Measurements from ENCODE around the gene KNDC1. TPM values are rescaled to one million over a fixed set of nuclear protein-coding genes. Genes with fewer than 3 reads are reported as not detected.
"Not testable (repeated sequence)": the region's sequence is repeated elsewhere in the genome, so short reads cannot be mapped to it uniquely, and the experiment has no call there.

KNDC1 gene
- total RNA-seq, 2 experiments from 2014 or later = 0.32 TPM; not detected in 1

GRCh38 chr10:133226251-133226808 lies 66.3 kb downstream of the KNDC1 start:
- peak overlapping the region; percentile 79 for H3K27ac Mint-ChIP-seq
- ATAC-seq = peak; percentile 55

GRCh38 chr10:133227256-133227655 lies 67.2 kb downstream of the KNDC1 start:
- H3K36me3 Mint-ChIP-seq = no peaks in the 10 kb centered on the region

More at GRCh38 chr10:133226251-133226808, 66.3 kb downstream of the KNDC1 start:
- peaks cover 26% of the 10 kb centered on the region for H3K4me1 Mint-ChIP-seq
- peak; percentile 60 for DNase-seq
- no peaks in the 10 kb centered on the region for H3K9me3 Mint-ChIP-seq (ENCODE audit: low read depth)
- H3K4me3 Mint-ChIP-seq = peak overlapping the region; percentile 58
- CTCF ChIA-PET = interaction anchor here (0.6 to 3.0 kb wide), 5 partner anchors 31 to 89 kb away, joined by 3 to 17 read pairs (median 6); no protein-coding TSS in a partner anchor
- H3K36me3 Mint-ChIP-seq = no peaks in the 10 kb centered on the region
- peaks cover 32% of the 10 kb centered on the region for H3K27me3 Mint-ChIP-seq

GRCh38 chr10:133229265-133230043 lies 69.4 kb downstream of the KNDC1 start:
- ATAC-seq (no peak), DNase-seq (no peak)
- CTCF ChIA-PET = no interaction called here
- H3K27ac Mint-ChIP-seq = no peak overlapping the region
- no peaks in the 10 kb centered on the region for H3K9me3 Mint-ChIP-seq (ENCODE audit: low read depth)
- peaks cover 55% of the 10 kb centered on the region for H3K27me3 Mint-ChIP-seq
- no peaks in the 10 kb centered on the region for H3K36me3 Mint-ChIP-seq
- H3K4me3 Mint-ChIP-seq = peak overlapping the region; percentile 28
- peaks cover 26% of the 10 kb centered on the region for H3K4me1 Mint-ChIP-seq

More at GRCh38 chr10:133227256-133227655, 67.2 kb downstream of the KNDC1 start:
- Mint-ChIP-seq H3K4me3 (no peak overlapping the region), H3K27me3 (peaks cover 40% of the 10 kb centered on the region), H3K4me1 (peaks cover 26% of the 10 kb centered on the region), H3K27ac (no peak overlapping the region), H3K9me3 (ENCODE audit: low read depth) (no peaks in the 10 kb centered on the region)
- CTCF ChIA-PET = interaction anchor here (2.0 to 3.0 kb wide), 2 partner anchors 48 to 84 kb away, joined by 6 to 17 read pairs; no protein-coding TSS in a partner anchor
- no peak for DNase-seq
- no peak for ATAC-seq

GRCh38 chr10:133230044-133230361 lies 70.0 kb downstream of the KNDC1 start, which contains the start of gene UTF1:
TSS of gene UTF1 (plus strand) at chr10:133230217. CDS start at chr10:133230289, 72 bp downstream.
- CTCF ChIA-PET = no interaction called here
- Mint-ChIP-seq H3K4me1 (peaks cover 26% of the 10 kb centered on the region), H3K9me3 (ENCODE audit: low read depth) (no peaks in the 10 kb centered on the region), H3K27ac (no peak within 1 kb of the TSS), H3K27me3 (peaks cover 58% of the 10 kb centered on the region), H3K36me3 (no peaks in the 10 kb centered on the region), H3K4me3 (peak within 1 kb of the TSS; percentile 28)
- ATAC-seq (no peak), DNase-seq (no peak)

GRCh38 chr10:133230387-133231195 lies 70.6 kb downstream of the KNDC1 start:
- DNase-seq (no peak), ATAC-seq (no peak)
- Mint-ChIP-seq H3K4me3 (no peak overlapping the region), H3K27ac (no peak overlapping the region), H3K9me3 (ENCODE audit: low read depth) (no peaks in the 10 kb centered on the region), H3K36me3 (no peaks in the 10 kb centered on the region), H3K27me3 (peaks cover 60% of the 10 kb centered on the region), H3K4me1 (peaks cover 21% of the 10 kb centered on the region)
- CTCF ChIA-PET = no interaction called here

GRCh38 chr10:133231244-133231945 lies 71.4 kb downstream of the KNDC1 start:
- Mint-ChIP-seq H3K4me1 (peaks cover 16% of the 10 kb centered on the region), H3K9me3 (ENCODE audit: low read depth) (no peaks in the 10 kb centered on the region), H3K4me3 (no peak overlapping the region), H3K27me3 (peaks cover 60% of the 10 kb centered on the region), H3K27ac (no peak overlapping the region), H3K36me3 (no peaks in the 10 kb centered on the region)
- CTCF ChIA-PET = no interaction called here
- DNase-seq (no peak), ATAC-seq (no peak)

GRCh38 chr10:133231946-133232574 lies 72.0 kb downstream of the KNDC1 start:
- Mint-ChIP-seq H3K36me3 (no peaks in the 10 kb centered on the region), H3K9me3 (ENCODE audit: low read depth) (no peaks in the 10 kb centered on the region), H3K27me3 (peaks cover 53% of the 10 kb centered on the region), H3K4me3 (no peak overlapping the region), H3K4me1 (peaks cover 10% of the 10 kb centered on the region), H3K27ac (no peak overlapping the region)
- DNase-seq = no peak
- CTCF ChIA-PET = no interaction called here
- no peak for ATAC-seq

- H3K9me3 Mint-ChIP-seq (ENCODE audit: low read depth); H3K36me3 Mint-ChIP-seq; CTCF ChIA-PET; H3K4me1 Mint-ChIP-seq; H3K27ac Mint-ChIP-seq; DNase-seq; H3K4me3 Mint-ChIP-seq: not testable (repeated sequence)
- ATAC-seq = peak; percentile 8
- peaks cover 54% of the 10 kb centered on the region for H3K27me3 Mint-ChIP-seq
Measured at GRCh38 chr10:133234796-133235195, 74.8 kb downstream of the KNDC1 start.

GRCh38 chr10:133235265-133235855 lies 75.3 kb downstream of the KNDC1 start:
- peaks cover 54% of the 10 kb centered on the region for H3K27me3 Mint-ChIP-seq
- H3K4me3 Mint-ChIP-seq = no peak overlapping the region
- H3K27ac Mint-ChIP-seq = no peak overlapping the region
- peak; percentile 21 for ATAC-seq
- DNase-seq = no peak
- CTCF ChIA-PET = no interaction called here
- H3K9me3 Mint-ChIP-seq (ENCODE audit: low read depth) = no peaks in the 10 kb centered on the region
- no peaks in the 10 kb centered on the region for H3K36me3 Mint-ChIP-seq
- peaks cover 5% of the 10 kb centered on the region for H3K4me1 Mint-ChIP-seq

- Mint-ChIP-seq H3K27me3 (peaks cover 58% of the 10 kb centered on the region), H3K27ac (no peak overlapping the region)
Measured at GRCh38 chr10:133235932-133236331, 75.9 kb downstream of the KNDC1 start.

GRCh38 chr10:133236401-133237240 lies 76.6 kb downstream of the KNDC1 start:
- Mint-ChIP-seq H3K4me1 (peaks cover 15% of the 10 kb centered on the region), H3K27me3 (peaks cover 60% of the 10 kb centered on the region), H3K4me3 (no peak overlapping the region), H3K36me3 (no peaks in the 10 kb centered on the region), H3K27ac (no peak overlapping the region), H3K9me3 (ENCODE audit: low read depth) (no peaks in the 10 kb centered on the region)
- CTCF ChIA-PET = no interaction called here
- ATAC-seq (no peak), DNase-seq (no peak)

More at GRCh38 chr10:133235932-133236331, 75.9 kb downstream of the KNDC1 start:
- no peaks in the 10 kb centered on the region for H3K36me3 Mint-ChIP-seq
- peaks cover 8% of the 10 kb centered on the region for H3K4me1 Mint-ChIP-seq
- CTCF ChIA-PET = no interaction called here
- no peak for DNase-seq
- H3K9me3 Mint-ChIP-seq (ENCODE audit: low read depth) = no peaks in the 10 kb centered on the region
- no peak overlapping the region for H3K4me3 Mint-ChIP-seq
- ATAC-seq = no peak

- no peak for DNase-seq
- Mint-ChIP-seq H3K4me3 (no peak overlapping the region), H3K27ac (no peak overlapping the region), H3K9me3 (ENCODE audit: low read depth) (no peaks in the 10 kb centered on the region), H3K27me3 (peaks cover 57% of the 10 kb centered on the region), H3K36me3 (no peaks in the 10 kb centered on the region), H3K4me1 (peaks cover 20% of the 10 kb centered on the region)
- ATAC-seq = no peak
- CTCF ChIA-PET = interaction anchor here (1.4 kb wide), 1 partner anchor 20 kb away, joined by 3 read pairs; no protein-coding TSS in a partner anchor
Measured at GRCh38 chr10:133237241-133237587, 77.2 kb downstream of the KNDC1 start.

Measured in activated CD8-positive, alpha-beta memory T cell treated with anti-CD3 and anti-CD28 coated beads, Interleukin-2, amount 10 ng/mL, durations not matched to agents 7 days and 5 days (primary cell).